WTC11 (cell line): Measurements from ENCODE around the gene ZMIZ1. TPM values are rescaled to one million over a fixed set of nuclear protein-coding genes. Genes with fewer than 3 reads are reported as not detected.
A peak's percentile ranks its signal among the peaks of the same experiment; 100 is the strongest.

ENCODE experiments used
- ATAC-seq: fragments of 200-7000 bp; cut with Tn5 transposase; 2 replicates; pipeline ENCODE4 v1.10.0; 2021; ENCODE audit warnings: mild to moderate bottlenecking, moderate library complexity
- CTCF ChIA-PET: fragments of 300-600 bp; sonication (Branson Sonifier 250); formaldehyde crosslinking; loops from one replicate; lab custom pipeline; 2021; ENCODE audit warnings: antibody characterized with exemption; lab: Charles Lee
- POLR2A ChIA-PET: fragments of 350-600 bp; sonication (Branson Sonifier 250); formaldehyde crosslinking; loops from one replicate; lab custom pipeline; 2021; ENCODE audit warnings: antibody characterized with exemption; lab: Charles Lee
- DNase-seq: peaks from one replicate; pipeline ENCODE4 v3.0.0; 2021; ENCODE audit warnings: low spot score
- H3K27ac Mint-ChIP-seq: 2 replicates; pipeline ENCODE4 v1.8.0; 2021; ENCODE audit warnings: mixed read lengths
- H3K27me3 Mint-ChIP-seq: 2 replicates; pipeline ENCODE4 v1.8.0; 2021; ENCODE audit warnings: low read depth, mild to moderate bottlenecking, moderate library complexity, mixed read lengths
- H3K36me3 Mint-ChIP-seq: 2 replicates; pipeline ENCODE4 v1.8.0; 2021; ENCODE audit warnings: mixed read lengths
- H3K4me1 Mint-ChIP-seq: 2 replicates; pipeline ENCODE4 v1.8.0; 2022; ENCODE audit warnings: mixed read lengths
- H3K4me3 Mint-ChIP-seq: 2 replicates; pipeline ENCODE4 v1.8.0; 2021; ENCODE audit warnings: mild to moderate bottlenecking, moderate library complexity, mixed read lengths
- H3K9me3 Mint-ChIP-seq: 2 replicates; pipeline ENCODE4 v1.8.0; 2021; ENCODE audit warnings: mixed read lengths
- ATF1 ChIP-seq: sonication (generic); formaldehyde crosslinking; IDR thresholded peaks from 2 replicates; pipeline ENCODE4 v1.8.1; 2023; ENCODE audit warnings: mild to moderate bottlenecking, moderate library complexity, missing genetic modification reagents
- ATF2 ChIP-seq: sonication (generic); formaldehyde crosslinking; IDR thresholded peaks from 2 replicates; pipeline ENCODE4 v1.8.1; 2022; ENCODE audit warnings: low read depth, missing genetic modification reagents, borderline replicate concordance
- E2F4 ChIP-seq: sonication (generic); formaldehyde crosslinking; IDR thresholded peaks from 2 replicates; pipeline ENCODE4 v1.8.1; 2022; ENCODE audit warnings: low read depth, mild to moderate bottlenecking, moderate library complexity, missing genetic modification reagents, borderline replicate concordance
- E2F5 ChIP-seq: sonication (generic); formaldehyde crosslinking; IDR thresholded peaks from 2 replicates; pipeline ENCODE4 v1.8.1; 2022; ENCODE audit warnings: mild to moderate bottlenecking, moderate library complexity, missing genetic modification reagents
- ERG ChIP-seq: fragments of 250-450 bp; sonication (Bioruptor Pico); IDR thresholded peaks from 2 replicates; pipeline ENCODE4 v1.8.0; 2021; ENCODE audit warnings: mild to moderate bottlenecking
- FOXK1 ChIP-seq: sonication (generic); formaldehyde crosslinking; IDR thresholded peaks from 2 replicates; pipeline ENCODE4 v1.8.0; 2022; ENCODE audit warnings: mild to moderate bottlenecking, moderate library complexity, missing genetic modification reagents
- GABPB1 ChIP-seq: sonication (generic); formaldehyde crosslinking; IDR thresholded peaks from 2 replicates; pipeline ENCODE4 v1.8.1; 2023; ENCODE audit warnings: mild to moderate bottlenecking, missing genetic modification reagents
- GRHL2 ChIP-seq: fragments of 250-450 bp; sonication (Bioruptor Pico); IDR thresholded peaks from 2 replicates; pipeline ENCODE4 v1.8.0; 2022; ENCODE audit warnings: mild to moderate bottlenecking, moderate library complexity; ENCODE audit not compliant: insufficient replicate concordance, severe bottlenecking
- JUN ChIP-seq: sonication (generic); formaldehyde crosslinking; IDR thresholded peaks from 2 replicates; pipeline ENCODE4 v1.8.0; 2023; ENCODE audit warnings: mild to moderate bottlenecking, missing genetic modification reagents
- MAX ChIP-seq: sonication (generic); formaldehyde crosslinking; IDR thresholded peaks from 2 replicates; pipeline ENCODE4 v1.8.0; 2022; ENCODE audit warnings: mild to moderate bottlenecking, missing genetic modification reagents
- MXD4 ChIP-seq: fragments of 250-450 bp; sonication (Bioruptor Pico); IDR thresholded peaks from 2 replicates; pipeline ENCODE4 v1.8.0; 2021; ENCODE audit warnings: mild to moderate bottlenecking, moderate library complexity, borderline replicate concordance
- NFATC4 ChIP-seq: fragments of 250-450 bp; sonication (Bioruptor Pico); IDR thresholded peaks from 2 replicates; pipeline ENCODE4 v1.9.0; 2021; ENCODE audit warnings: mild to moderate bottlenecking
- NR1H2 ChIP-seq: sonication (generic); formaldehyde crosslinking; IDR thresholded peaks from 2 replicates; pipeline ENCODE4 v1.9.0; 2021; ENCODE audit warnings: mild to moderate bottlenecking, moderate library complexity, missing genetic modification reagents
- NR2C2 ChIP-seq: sonication (generic); formaldehyde crosslinking; IDR thresholded peaks from 2 replicates; pipeline ENCODE4 v1.8.0; 2022; ENCODE audit warnings: mild to moderate bottlenecking, missing genetic modification reagents
- SMAD4 ChIP-seq: sonication (generic); formaldehyde crosslinking; IDR thresholded peaks from 2 replicates; pipeline ENCODE4 v1.8.0; 2022; ENCODE audit warnings: mild to moderate bottlenecking, missing genetic modification reagents
- TP53 ChIP-seq: sonication (generic); formaldehyde crosslinking; IDR thresholded peaks from 2 replicates; pipeline ENCODE4 v1.8.1; 2023; ENCODE audit warnings: mild to moderate bottlenecking, missing genetic modification reagents
- USF1 ChIP-seq: sonication (generic); formaldehyde crosslinking; IDR thresholded peaks from 2 replicates; pipeline ENCODE4 v1.8.0; 2022; ENCODE audit warnings: mild to moderate bottlenecking, missing genetic modification reagents
- USF2 ChIP-seq: sonication (generic); formaldehyde crosslinking; IDR thresholded peaks from 2 replicates; pipeline ENCODE4 v1.8.1; 2023; ENCODE audit warnings: mild to moderate bottlenecking, missing genetic modification reagents, moderate library complexity
- ZNF121 ChIP-seq: sonication (generic); formaldehyde crosslinking; IDR thresholded peaks from 2 replicates; pipeline ENCODE4 v1.8.0; 2023; ENCODE audit warnings: missing genetic modification reagents
- ZNF138 ChIP-seq: sonication (generic); formaldehyde crosslinking; conservative IDR thresholded peaks from 2 replicates; pipeline ENCODE4 v1.8.1; 2022; ENCODE audit warnings: mild to moderate bottlenecking, moderate library complexity, missing genetic modification reagents
- ZNF532 ChIP-seq: fragments of 250-450 bp; sonication (Bioruptor Pico); IDR thresholded peaks from 2 replicates; pipeline ENCODE4 v1.9.0; 2021; ENCODE audit warnings: mild to moderate bottlenecking, borderline replicate concordance
- ZNF671 ChIP-seq: fragments of 250-450 bp; sonication (Bioruptor Pico); IDR thresholded peaks from 2 replicates; pipeline ENCODE4 v1.8.0; 2021; ENCODE audit warnings: mild to moderate bottlenecking
- total RNA-seq: library from RNA; stranded (reverse); gene quantifications from 3 replicates; pipeline ENCODE4 v1.2.3, GENCODE V29; 2021

ZMIZ1 gene
- total RNA-seq, 1 experiment from 2014 or later = 44.4 TPM

- DNase-seq = no peak
- no peak for ATAC-seq
- no peaks in the 10 kb centered on the region for H3K9me3 Mint-ChIP-seq
- no peaks in the 10 kb centered on the region for H3K36me3 Mint-ChIP-seq
- H3K4me3 Mint-ChIP-seq = no peak overlapping the region
- CTCF ChIA-PET = interaction anchor here (5.6 kb wide), 1 partner anchor 14 kb away, joined by 31 read pairs; no protein-coding TSS in a partner anchor
- no peaks in the 10 kb centered on the region for H3K27me3 Mint-ChIP-seq
- TF ChIP-seq MAX (no peak), ATF1 (CRISPR knock-in tag) (no peak), ZNF121 (no peak), E2F5 (CRISPR knock-in tag) (no peak), GRHL2 (CRISPR knock-in tag) (no peak), NFATC4 (CRISPR knock-in tag) (no peak), ERG (CRISPR knock-in tag) (no peak), GABPB1 (no peak)
- TF ChIP-seq, all 79 proteins: peak for 0
- Mint-ChIP-seq H3K27ac (no peak overlapping the region), H3K4me1 (peaks cover 53% of the 10 kb centered on the region)
- POLR2A ChIA-PET = no interaction called here
Observed at GRCh38 chr10:79181227-79181626, 112.5 kb downstream of the ZMIZ1 start.

GRCh38 chr10:79181698-79182521 is 113.1 kb downstream of the ZMIZ1 start:
- Mint-ChIP-seq H3K36me3 (no peaks in the 10 kb centered on the region), H3K9me3 (no peaks in the 10 kb centered on the region), H3K27me3 (no peaks in the 10 kb centered on the region), H3K4me1 (peaks cover 56% of the 10 kb centered on the region), H3K4me3 (no peak overlapping the region), H3K27ac (0 out of 2 replicates have a peak overlapping the region, but pooled peaks have one; percentile 19)
- POLR2A ChIA-PET = no interaction called here
- ATAC-seq (no peak), DNase-seq (no peak)
- CTCF ChIA-PET = interaction anchor here (5.6 kb wide), 1 partner anchor 13 kb away, joined by 31 read pairs; no protein-coding TSS in a partner anchor
- no peak for TF ChIP-seq USF2 (CRISPR knock-in tag)
- no peak for TF ChIP-seq ZNF532 (CRISPR knock-in tag)
- no peak for TF ChIP-seq ERG (CRISPR knock-in tag)
- no peak for TF ChIP-seq SMAD4 (CRISPR knock-in tag)
- TF ChIP-seq TP53 (CRISPR knock-in tag) = no peak
- no peak for TF ChIP-seq NR2C2 (CRISPR knock-in tag)
- no peak for TF ChIP-seq ATF2
- no peak for TF ChIP-seq ZNF138 (CRISPR knock-in tag)
- TF ChIP-seq MXD4 = no peak
- no peak for TF ChIP-seq USF1 (CRISPR knock-in tag)
- no peak for TF ChIP-seq JUN (CRISPR knock-in tag)
- TF ChIP-seq GABPB1 = no peak
- no peak for TF ChIP-seq ZNF671 (CRISPR knock-in tag)
- TF ChIP-seq FOXK1 = no peak
- TF ChIP-seq NR1H2 = no peak
- no peak for TF ChIP-seq E2F4 (CRISPR knock-in tag)
